Loucy (cell line): ENCODE results near the gene FOXRED2.
"Not testable (repeated sequence)": the region's sequence is repeated elsewhere in the genome, so short reads cannot be mapped to it uniquely, and the experiment has no call there.

Experiments
- EZH2phosphoT487 ChIP-seq: fragments of 200-600 bp; IDR thresholded peaks from 2 replicates; pipeline ENCODE4 v1.6.1; 2018; ENCODE audit warnings: antibody characterized with exemption, mild to moderate bottlenecking, moderate library complexity, borderline replicate concordance
- TF ChIP-seq, protein P1 (sequence below): fragments of 200-600 bp; sonication (generic); conservative IDR thresholded peaks from 2 replicates; pipeline ENCODE4 v1.5.1; 2014; ENCODE audit warnings: mild to moderate bottlenecking, antibody characterized with exemption, low read length

DNA sequence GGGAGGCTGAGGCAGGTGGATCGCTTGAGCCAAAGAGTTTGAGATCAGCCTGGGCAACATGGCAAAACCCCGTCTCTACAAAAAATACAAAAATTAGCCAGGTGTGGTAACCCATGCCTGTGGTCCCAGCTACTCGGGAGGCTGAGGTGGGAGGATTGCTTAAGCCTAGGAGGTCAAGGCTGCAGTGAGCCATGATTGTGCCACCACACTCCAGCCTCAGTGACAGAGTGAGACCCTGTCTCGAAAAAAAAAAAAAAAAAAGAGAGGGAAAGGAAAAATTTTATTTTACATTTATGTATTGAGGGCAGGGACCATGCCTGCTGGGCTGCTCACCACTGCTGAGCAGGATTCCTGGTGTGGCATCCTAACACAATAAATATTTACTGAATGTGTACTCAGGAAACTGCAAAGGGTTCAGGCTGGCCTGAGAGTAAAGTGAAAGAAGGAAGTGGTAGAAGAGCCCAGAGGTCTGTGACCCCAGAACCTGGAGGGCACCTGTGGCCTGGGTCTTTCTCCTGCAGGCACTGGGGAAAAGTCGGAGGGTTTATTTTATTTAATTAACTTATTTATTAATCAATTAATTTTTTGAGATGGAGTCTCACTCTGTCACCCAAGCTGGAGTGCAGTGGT, 53.7 kb downstream of the FOXRED2 start:
- TF ChIP-seq, protein P1, sequence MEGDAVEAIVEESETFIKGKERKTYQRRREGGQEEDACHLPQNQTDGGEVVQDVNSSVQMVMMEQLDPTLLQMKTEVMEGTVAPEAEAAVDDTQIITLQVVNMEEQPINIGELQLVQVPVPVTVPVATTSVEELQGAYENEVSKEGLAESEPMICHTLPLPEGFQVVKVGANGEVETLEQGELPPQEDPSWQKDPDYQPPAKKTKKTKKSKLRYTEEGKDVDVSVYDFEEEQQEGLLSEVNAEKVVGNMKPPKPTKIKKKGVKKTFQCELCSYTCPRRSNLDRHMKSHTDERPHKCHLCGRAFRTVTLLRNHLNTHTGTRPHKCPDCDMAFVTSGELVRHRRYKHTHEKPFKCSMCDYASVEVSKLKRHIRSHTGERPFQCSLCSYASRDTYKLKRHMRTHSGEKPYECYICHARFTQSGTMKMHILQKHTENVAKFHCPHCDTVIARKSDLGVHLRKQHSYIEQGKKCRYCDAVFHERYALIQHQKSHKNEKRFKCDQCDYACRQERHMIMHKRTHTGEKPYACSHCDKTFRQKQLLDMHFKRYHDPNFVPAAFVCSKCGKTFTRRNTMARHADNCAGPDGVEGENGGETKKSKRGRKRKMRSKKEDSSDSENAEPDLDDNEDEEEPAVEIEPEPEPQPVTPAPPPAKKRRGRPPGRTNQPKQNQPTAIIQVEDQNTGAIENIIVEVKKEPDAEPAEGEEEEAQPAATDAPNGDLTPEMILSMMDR, result not testable (repeated sequence)
- TF ChIP-seq EZH2phosphoT487, result not testable (repeated sequence)
